GM12865 (cell line): Measurements from ENCODE around the gene CDH11.

ENCODE experiments used
- DNase-seq: peaks from one replicate; pipeline ENCODE4 v3.0.0; 2010; ENCODE audit warnings: low read depth
- H3K4me3 ChIP-seq: 2 replicates; pipeline ENCODE4 v1.5.1; 2011; ENCODE audit warnings: mild to moderate bottlenecking, low read depth, low read length, control low read depth
- TF ChIP-seq, protein P1 (sequence below): IDR thresholded peaks from 2 replicates; pipeline ENCODE4 v1.5.1; 2011; ENCODE audit warnings: low read length, control low read depth, low read depth, inconsistent platforms; ENCODE audit not compliant: insufficient read depth; ENCODE audit errors: missing control alignments

CDH11 gene

DNA sequence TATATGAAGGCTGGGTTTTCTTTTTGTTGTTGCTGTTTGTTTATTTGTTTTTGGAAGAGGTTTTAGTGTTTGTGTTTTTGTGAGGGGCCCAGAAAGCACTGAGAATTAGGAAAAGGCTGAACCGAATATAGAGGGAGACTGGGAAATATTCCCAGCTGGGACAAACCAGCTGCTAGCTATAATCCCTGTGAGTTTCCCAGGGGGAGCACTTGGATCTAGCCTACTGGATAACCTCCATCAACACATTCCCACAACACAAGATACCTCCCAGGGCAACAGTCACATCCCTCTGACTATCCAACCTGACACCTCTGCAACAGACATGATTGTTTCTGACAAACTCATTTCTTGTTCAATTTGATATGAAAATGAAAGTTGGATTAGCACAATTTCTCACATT is 16.7 kb downstream of the CDH11 start:
- TF ChIP-seq, protein P1, sequence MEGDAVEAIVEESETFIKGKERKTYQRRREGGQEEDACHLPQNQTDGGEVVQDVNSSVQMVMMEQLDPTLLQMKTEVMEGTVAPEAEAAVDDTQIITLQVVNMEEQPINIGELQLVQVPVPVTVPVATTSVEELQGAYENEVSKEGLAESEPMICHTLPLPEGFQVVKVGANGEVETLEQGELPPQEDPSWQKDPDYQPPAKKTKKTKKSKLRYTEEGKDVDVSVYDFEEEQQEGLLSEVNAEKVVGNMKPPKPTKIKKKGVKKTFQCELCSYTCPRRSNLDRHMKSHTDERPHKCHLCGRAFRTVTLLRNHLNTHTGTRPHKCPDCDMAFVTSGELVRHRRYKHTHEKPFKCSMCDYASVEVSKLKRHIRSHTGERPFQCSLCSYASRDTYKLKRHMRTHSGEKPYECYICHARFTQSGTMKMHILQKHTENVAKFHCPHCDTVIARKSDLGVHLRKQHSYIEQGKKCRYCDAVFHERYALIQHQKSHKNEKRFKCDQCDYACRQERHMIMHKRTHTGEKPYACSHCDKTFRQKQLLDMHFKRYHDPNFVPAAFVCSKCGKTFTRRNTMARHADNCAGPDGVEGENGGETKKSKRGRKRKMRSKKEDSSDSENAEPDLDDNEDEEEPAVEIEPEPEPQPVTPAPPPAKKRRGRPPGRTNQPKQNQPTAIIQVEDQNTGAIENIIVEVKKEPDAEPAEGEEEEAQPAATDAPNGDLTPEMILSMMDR = no peak
- no peak for DNase-seq
- no peak overlapping the region for H3K4me3 ChIP-seq

DNA sequence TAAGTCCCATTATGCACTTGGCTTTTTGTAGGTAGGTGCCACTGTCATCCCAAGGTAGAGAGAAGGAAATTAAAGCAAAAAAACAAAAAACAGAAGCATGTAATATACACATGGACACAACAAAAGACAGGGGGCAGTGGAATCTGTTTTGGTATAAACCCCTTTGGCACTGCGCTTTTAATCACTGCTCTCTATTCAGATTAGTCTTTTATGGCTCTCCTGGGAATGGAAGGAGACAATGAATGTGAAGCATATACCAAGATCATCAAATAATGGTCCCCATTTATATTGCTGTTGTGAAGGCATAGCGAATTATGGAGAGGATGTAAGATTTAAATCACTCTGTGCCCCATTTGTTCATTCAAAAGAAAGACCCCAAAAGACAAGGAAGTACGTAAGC is 17.4 kb downstream of the CDH11 start:
- DNase-seq = no peak
- H3K4me3 ChIP-seq = no peak overlapping the region
- TF ChIP-seq, protein P1 = no peak

DNA sequence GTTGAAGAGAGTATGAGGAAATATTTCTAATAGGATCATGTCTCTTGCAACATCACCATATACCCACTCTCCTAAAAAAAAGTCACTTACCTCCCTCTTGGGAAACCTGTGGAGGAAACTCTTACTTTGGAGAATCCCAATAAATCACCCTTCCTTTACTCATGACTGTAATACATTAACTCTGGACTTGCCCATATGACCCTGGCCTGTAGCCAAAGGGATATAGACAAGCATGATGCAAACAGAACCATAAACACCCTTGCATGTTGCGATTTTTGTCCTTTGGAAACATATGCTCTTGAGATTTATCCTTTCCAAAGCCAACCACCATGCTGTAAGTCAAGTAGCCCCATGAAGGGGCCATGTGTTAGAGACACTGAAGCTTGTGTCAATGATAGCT is 19.5 kb downstream of the CDH11 start:
- DNase-seq = no peak
- no peak overlapping the region for H3K4me3 ChIP-seq
- TF ChIP-seq, protein P1 = no peak

DNA sequence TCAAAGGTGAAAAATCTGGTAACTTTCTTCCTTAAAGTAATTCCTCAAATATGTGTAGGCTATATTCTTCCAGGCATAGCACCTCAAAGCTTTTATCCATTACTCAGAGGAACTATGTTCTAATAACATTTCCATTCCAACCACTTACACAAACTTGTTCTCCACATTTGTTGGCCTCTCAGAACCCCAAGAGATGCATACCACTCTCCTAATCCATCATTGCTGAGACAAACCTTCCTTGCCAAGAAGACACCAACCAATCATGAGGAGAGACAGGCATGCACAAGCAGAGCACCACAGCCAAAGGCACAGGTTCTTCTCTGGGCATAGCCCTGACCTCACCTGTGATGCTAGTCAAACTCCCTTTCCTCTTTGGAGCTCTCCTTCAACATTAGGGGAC is 20.9 kb downstream of the CDH11 start:
- TF ChIP-seq, protein P1 = no peak
- H3K4me3 ChIP-seq = no peak overlapping the region
- DNase-seq = no peak

DNA sequence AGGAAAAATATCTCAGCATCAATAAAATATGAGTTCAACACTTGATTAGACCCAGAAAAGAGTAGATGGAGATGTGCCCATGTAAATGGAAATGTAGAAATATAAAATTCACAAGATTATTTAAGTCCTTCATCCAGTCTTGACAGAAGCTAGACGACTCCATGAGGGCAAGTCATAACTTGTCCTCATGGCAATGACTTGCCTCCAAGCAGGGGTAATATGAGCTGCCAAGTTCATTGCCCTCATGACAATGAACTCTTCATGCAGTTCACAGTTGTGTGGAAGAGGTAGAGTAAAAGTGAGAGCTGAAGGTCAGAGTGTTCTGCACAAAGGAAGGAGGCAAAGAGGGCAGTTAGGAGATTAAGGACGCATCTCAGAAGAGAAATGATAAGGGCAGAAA is 22.3 kb downstream of the CDH11 start:
- no peak overlapping the region for H3K4me3 ChIP-seq
- no peak for DNase-seq
- TF ChIP-seq, protein P1 = no peak

DNA sequence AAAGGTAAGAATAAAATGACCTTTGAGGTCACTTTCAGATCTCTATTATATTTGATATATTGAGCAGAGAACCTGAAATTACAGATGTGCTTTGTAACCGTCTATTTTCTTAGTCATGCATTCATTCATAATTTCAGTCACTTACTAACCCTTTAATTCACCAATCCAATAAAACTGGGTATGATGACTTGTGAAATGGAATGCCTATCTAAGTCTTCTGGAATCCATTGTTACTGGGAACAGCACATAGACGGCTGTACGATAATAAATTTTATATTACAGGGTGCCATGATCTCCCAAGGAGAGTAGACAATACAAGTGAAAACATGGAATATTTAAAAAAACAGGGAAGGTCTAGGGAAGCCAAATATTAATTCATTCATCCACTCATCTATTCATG is 22.9 kb downstream of the CDH11 start:
- no peak for DNase-seq
- H3K4me3 ChIP-seq = no peak overlapping the region
- TF ChIP-seq, protein P1 = no peak

DNA sequence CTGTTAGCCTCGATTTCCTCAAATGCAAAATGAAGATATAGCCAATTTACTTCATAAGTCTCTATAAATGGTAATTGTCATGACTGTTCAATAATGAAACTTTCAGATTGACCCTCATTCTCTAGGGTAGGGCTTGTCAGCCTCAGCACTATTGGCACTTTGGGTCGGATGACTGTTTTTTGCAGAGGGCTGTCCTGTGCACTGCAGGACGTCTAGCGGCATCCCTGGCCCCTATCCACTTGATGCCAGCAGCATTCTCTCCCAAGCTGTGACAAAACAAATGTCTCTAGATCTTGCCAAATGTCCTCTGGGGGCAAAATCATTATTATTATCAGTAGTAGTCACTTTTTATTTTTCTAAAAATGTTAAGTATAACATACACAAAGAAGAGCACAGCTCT is 24.6 kb downstream of the CDH11 start:
- no peak overlapping the region for H3K4me3 ChIP-seq
- no peak for DNase-seq
- TF ChIP-seq, protein P1 = no peak
